Activated T-cell treated with anti-CD3 and anti-CD28 coated beads, Interleukin-2, amount 50 U/mL, for 48 hours (primary cell): Measurements from ENCODE around the gene MYH16.

Source experiments
- DNase-seq, 2 experiments: peaks; one replicate each; pipeline ENCODE4 v3.0.0-alpha.2; 2020

MYH16 gene

GRCh38 chr7:99359465-99360154 is 87.0 kb downstream of the MYH16 start:
- DNase-seq: no peak
